Measurements from ENCODE around the gene DIPK1C. TPM values are rescaled to one million over a fixed set of nuclear protein-coding genes. Genes with fewer than 3 reads are reported as not detected.

DIPK1C gene
- total RNA-seq, 4 donors from 2014 or later = 0.13 to 0.42 TPM; not detected in 2

GRCh38 chr18:74389171-74389927 lies 67.8 kb downstream of the DIPK1C start:
- no peak for ATAC-seq

GRCh38 chr18:74388227-74388626 lies 68.9 kb downstream of the DIPK1C start:
- ATAC-seq = no peak
- no peaks in the 10 kb centered on the region for H3K9me3 ChIP-seq
- H3K36me3 ChIP-seq = no peaks in the 10 kb centered on the region
- 63 to 86% methylated on average over 1 of the region's 1 CpG for WGBS, 2 donors (ENCODE audit: low coverage in 1 of 2)
- no peak overlapping the region for H3K4me3 ChIP-seq
- H3K4me1 ChIP-seq = no peaks in the 10 kb centered on the region
- no peak overlapping the region for H3K27ac ChIP-seq
- H3K27me3 ChIP-seq = peaks cover 11% of the 10 kb centered on the region
- no peak for TF ChIP-seq CTCF (IDR thresholded peaks at IDR 0.05)
- no peak for TF ChIP-seq POLR2AphosphoS5 (IDR thresholded peaks at IDR 0.05)
- no peak for TF ChIP-seq EP300 (IDR thresholded peaks at IDR 0.05)
- TF ChIP-seq POLR2A (IDR thresholded peaks at IDR 0.05) = no peak

More at GRCh38 chr18:74389171-74389927, 67.8 kb downstream of the DIPK1C start:
- H3K27ac ChIP-seq = no peak overlapping the region
- TF ChIP-seq CTCF (IDR thresholded peaks at IDR 0.05) = no peak
- TF ChIP-seq POLR2A (IDR thresholded peaks at IDR 0.05) = no peak
- no peak for TF ChIP-seq POLR2AphosphoS5 (IDR thresholded peaks at IDR 0.05)
- no peak for TF ChIP-seq EP300 (IDR thresholded peaks at IDR 0.05)
- no peaks in the 10 kb centered on the region for H3K36me3 ChIP-seq
- H3K4me1 ChIP-seq = no peaks in the 10 kb centered on the region
- 45 to 68% methylated on average over 4 to 5 of the region's 6 CpGs for WGBS, 2 donors (ENCODE audit: low coverage in 1 of 2)
- peaks cover 11% of the 10 kb centered on the region for H3K27me3 ChIP-seq
- H3K9me3 ChIP-seq = no peaks in the 10 kb centered on the region
- no peak overlapping the region for H3K4me3 ChIP-seq

- Histone ChIP-seq H3K4me3 (no peak overlapping the region), H3K9me3 (no peaks in the 10 kb centered on the region), H3K4me1 (no peaks in the 10 kb centered on the region), H3K27me3 (peaks cover 14% of the 10 kb centered on the region), H3K27ac (no peak overlapping the region), H3K36me3 (no peaks in the 10 kb centered on the region)
- TF ChIP-seq POLR2AphosphoS5 (IDR thresholded peaks at IDR 0.05) = no peak
- TF ChIP-seq POLR2A (IDR thresholded peaks at IDR 0.05) = no peak
- TF ChIP-seq EP300 (IDR thresholded peaks at IDR 0.05) = no peak
- no peak for TF ChIP-seq CTCF (IDR thresholded peaks at IDR 0.05)
- peak; percentile 72 for ATAC-seq
- WGBS, 2 donors (ENCODE audit: low coverage in 1 of 2) = 40 to 48% methylated on average over 5 of the region's 6 CpGs
These were observed 69.7 kb downstream of the DIPK1C start for GRCh38 chr18:74387383-74387782.

Other genes starting within 250 kb of the DIPK1C start
- 100 to 1,000 TPM in 1 of 4 donors, 10 to 100 TPM in 3; 53.8 to 118 (median 75.2) TPM for gene CYB5A, start 165.3 kb downstream of the DIPK1C start, total RNA-seq
- gene C18orf63, start 141.5 kb downstream of the DIPK1C start, total RNA-seq = not detected
- gene CNDP2, start 39.1 kb upstream of the DIPK1C start, total RNA-seq = 10 to 100 TPM; 37.5 to 48.9 (median 48.0) TPM
- gene CNDP1, start 77.2 kb upstream of the DIPK1C start, total RNA-seq = under 1 TPM in 1 of 4 donors, not detected in 3; 0.15 TPM
- gene ZNF407, start 140.6 kb upstream of the DIPK1C start, total RNA-seq = 10 to 100 TPM; 18.1 to 29.1 (median 19.7) TPM

Measured in gastroesophageal sphincter (tissue), 4 donors.